ENCODE data around the gene ABCA12. TPM values are rescaled to one million over a fixed set of nuclear protein-coding genes. Genes with fewer than 3 reads are reported as not detected.

The ABCA12 gene
- polyA plus RNA-seq, 2 of the 4 experiments (the other 2 are of a cell fraction), result 0.32 to 1.1 TPM

DNA sequence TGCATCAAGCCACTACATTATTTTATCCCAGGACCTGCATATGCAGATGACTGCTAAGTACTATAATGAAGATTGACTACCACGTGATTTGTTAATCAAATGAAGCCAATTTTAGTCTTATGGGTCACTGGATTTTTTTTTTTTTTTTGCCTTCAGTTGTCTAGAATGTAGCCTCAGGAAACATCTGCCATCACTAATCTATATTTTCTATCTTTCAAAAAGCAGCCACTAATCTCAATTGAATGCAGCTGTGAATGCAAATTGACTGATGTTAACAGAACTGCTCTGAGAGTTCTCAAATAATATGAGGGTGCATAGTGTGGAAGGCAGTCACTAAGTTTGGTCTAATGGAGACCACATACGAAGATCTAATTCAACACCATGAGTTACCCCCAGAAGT is 106.3 kb downstream of the ABCA12 start (continued):
- TF ChIP-seq, protein P1, sequence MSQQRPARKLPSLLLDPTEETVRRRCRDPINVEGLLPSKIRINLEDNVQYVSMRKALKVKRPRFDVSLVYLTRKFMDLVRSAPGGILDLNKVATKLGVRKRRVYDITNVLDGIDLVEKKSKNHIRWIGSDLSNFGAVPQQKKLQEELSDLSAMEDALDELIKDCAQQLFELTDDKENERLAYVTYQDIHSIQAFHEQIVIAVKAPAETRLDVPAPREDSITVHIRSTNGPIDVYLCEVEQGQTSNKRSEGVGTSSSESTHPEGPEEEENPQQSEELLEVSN (IDR thresholded peaks at IDR 0.05; ENCODE audit: borderline replicate concordance, low read depth), result no peak
- TF ChIP-seq, protein P2, sequence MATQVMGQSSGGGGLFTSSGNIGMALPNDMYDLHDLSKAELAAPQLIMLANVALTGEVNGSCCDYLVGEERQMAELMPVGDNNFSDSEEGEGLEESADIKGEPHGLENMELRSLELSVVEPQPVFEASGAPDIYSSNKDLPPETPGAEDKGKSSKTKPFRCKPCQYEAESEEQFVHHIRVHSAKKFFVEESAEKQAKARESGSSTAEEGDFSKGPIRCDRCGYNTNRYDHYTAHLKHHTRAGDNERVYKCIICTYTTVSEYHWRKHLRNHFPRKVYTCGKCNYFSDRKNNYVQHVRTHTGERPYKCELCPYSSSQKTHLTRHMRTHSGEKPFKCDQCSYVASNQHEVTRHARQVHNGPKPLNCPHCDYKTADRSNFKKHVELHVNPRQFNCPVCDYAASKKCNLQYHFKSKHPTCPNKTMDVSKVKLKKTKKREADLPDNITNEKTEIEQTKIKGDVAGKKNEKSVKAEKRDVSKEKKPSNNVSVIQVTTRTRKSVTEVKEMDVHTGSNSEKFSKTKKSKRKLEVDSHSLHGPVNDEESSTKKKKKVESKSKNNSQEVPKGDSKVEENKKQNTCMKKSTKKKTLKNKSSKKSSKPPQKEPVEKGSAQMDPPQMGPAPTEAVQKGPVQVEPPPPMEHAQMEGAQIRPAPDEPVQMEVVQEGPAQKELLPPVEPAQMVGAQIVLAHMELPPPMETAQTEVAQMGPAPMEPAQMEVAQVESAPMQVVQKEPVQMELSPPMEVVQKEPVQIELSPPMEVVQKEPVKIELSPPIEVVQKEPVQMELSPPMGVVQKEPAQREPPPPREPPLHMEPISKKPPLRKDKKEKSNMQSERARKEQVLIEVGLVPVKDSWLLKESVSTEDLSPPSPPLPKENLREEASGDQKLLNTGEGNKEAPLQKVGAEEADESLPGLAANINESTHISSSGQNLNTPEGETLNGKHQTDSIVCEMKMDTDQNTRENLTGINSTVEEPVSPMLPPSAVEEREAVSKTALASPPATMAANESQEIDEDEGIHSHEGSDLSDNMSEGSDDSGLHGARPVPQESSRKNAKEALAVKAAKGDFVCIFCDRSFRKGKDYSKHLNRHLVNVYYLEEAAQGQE (IDR thresholded peaks at IDR 0.05), result no peak
- TF ChIP-seq JUN (IDR thresholded peaks at IDR 0.05) (no peak), RAD21 (conservative IDR thresholded peaks at IDR 0.05 in 1 of 2, IDR thresholded peaks at IDR 0.05 in 1 of 2) (no peak), ZNF302 (CRISPR knock-in tag; IDR thresholded peaks at IDR 0.05) (no peak)

GRCh38 chr2:215031321-215031720 is 107.1 kb downstream of the ABCA12 start:
- WGBS (ENCODE audit: missing lambda C conversion rate), result 62% methylated on average over 2 of the region's 2 CpGs
- POLR2A ChIA-PET, result no interaction called here
- CTCF ChIA-PET, result no interaction called here
- Histone ChIP-seq H3K4me3 (no peak overlapping the region), H3K9me3 (no peaks in the 10 kb centered on the region), H3K4me2 (no peak overlapping the region), H3K27ac (no peak overlapping the region), H3K4me1 (no peaks in the 10 kb centered on the region)
- peak in 1 of 2 experiments; percentile 1 for DNase-seq (ENCODE audit: low read depth in 1 of 2, low spot score in 1 of 2)
- no peak for TF ChIP-seq POLR2AphosphoS2 (conservative IDR thresholded peaks at IDR 0.05; ENCODE audit: low read length)
- TF ChIP-seq, protein P1 (IDR thresholded peaks at IDR 0.05; ENCODE audit: borderline replicate concordance, low read depth), result no peak
- no peak for TF ChIP-seq HDAC2 (IDR thresholded peaks at IDR 0.05)
- TF ChIP-seq HOXB13 (CRISPR knock-in tag; IDR thresholded peaks at IDR 0.05; ENCODE audit: low read depth), result no peak
- TF ChIP-seq EHMT2 (IDR thresholded peaks at IDR 0.05; ENCODE audit: low read depth), result no peak
- TF ChIP-seq, protein P3, sequence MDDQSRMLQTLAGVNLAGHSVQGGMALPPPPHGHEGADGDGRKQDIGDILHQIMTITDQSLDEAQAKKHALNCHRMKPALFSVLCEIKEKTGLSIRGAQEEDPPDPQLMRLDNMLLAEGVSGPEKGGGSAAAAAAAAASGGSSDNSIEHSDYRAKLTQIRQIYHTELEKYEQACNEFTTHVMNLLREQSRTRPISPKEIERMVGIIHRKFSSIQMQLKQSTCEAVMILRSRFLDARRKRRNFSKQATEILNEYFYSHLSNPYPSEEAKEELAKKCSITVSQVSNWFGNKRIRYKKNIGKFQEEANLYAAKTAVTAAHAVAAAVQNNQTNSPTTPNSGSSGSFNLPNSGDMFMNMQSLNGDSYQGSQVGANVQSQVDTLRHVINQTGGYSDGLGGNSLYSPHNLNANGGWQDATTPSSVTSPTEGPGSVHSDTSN (IDR thresholded peaks at IDR 0.05), result no peak
- no peak for TF ChIP-seq ZSCAN20 (CRISPR knock-in tag; IDR thresholded peaks at IDR 0.05)
- TF ChIP-seq, protein P4, sequence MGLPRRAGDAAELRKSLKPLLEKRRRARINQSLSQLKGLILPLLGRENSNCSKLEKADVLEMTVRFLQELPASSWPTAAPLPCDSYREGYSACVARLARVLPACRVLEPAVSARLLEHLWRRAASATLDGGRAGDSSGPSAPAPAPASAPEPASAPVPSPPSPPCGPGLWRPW (IDR thresholded peaks at IDR 0.05), result no peak
- no peak for TF ChIP-seq FOXS1 (CRISPR knock-in tag; IDR thresholded peaks at IDR 0.05)
- no peak for TF ChIP-seq MAFK (IDR thresholded peaks at IDR 0.05; ENCODE audit: partially characterized antibody)
- TF ChIP-seq BHLHE40 (IDR thresholded peaks at IDR 0.05; ENCODE audit: low read depth, low read length), result no peak
- ATAC-seq, result no peak
- no peak for FAIRE-seq

GRCh38 chr2:215029936-215030335 is 108.5 kb downstream of the ABCA12 start:
- WGBS (ENCODE audit: missing lambda C conversion rate), result 83% methylated on average over 5 of the region's 5 CpGs
- H3K4me3 ChIP-seq, result no peak overlapping the region
- no peak for DNase-seq (ENCODE audit: low read depth in 1 of 2, low spot score in 1 of 2)
- no peak overlapping the region for H3K4me2 ChIP-seq
- no peak overlapping the region for H3K27ac ChIP-seq
- CTCF ChIA-PET, result interaction anchor here (0.6 kb wide), 1 partner anchor 482 kb away, joined by 3 read pairs; no protein-coding TSS in a partner anchor
- no peak for FAIRE-seq
- no peaks in the 10 kb centered on the region for H3K4me1 ChIP-seq
- no peak for ATAC-seq
- H3K9me3 ChIP-seq, result no peaks in the 10 kb centered on the region
- TF ChIP-seq CHD4 (IDR thresholded peaks at IDR 0.05; ENCODE audit: borderline replicate concordance) (no peak), HOXA7 (CRISPR knock-in tag; IDR thresholded peaks at IDR 0.05) (no peak), ZNF302 (CRISPR knock-in tag; IDR thresholded peaks at IDR 0.05) (no peak), TFCP2L1 (CRISPR knock-in tag; IDR thresholded peaks at IDR 0.05) (no peak), HOXB5 (CRISPR knock-in tag; IDR thresholded peaks at IDR 0.05) (no peak), JUNB (IDR thresholded peaks at IDR 0.05) (no peak), MAZ (IDR thresholded peaks at IDR 0.05; ENCODE audit: borderline replicate concordance, low read depth, low read length) (no peak), EP300 (IDR thresholded peaks at IDR 0.05) (no peak), POLR2A (IDR thresholded peaks at IDR 0.05; ENCODE audit: low read length) (no peak)
- TF ChIP-seq, protein P5, sequence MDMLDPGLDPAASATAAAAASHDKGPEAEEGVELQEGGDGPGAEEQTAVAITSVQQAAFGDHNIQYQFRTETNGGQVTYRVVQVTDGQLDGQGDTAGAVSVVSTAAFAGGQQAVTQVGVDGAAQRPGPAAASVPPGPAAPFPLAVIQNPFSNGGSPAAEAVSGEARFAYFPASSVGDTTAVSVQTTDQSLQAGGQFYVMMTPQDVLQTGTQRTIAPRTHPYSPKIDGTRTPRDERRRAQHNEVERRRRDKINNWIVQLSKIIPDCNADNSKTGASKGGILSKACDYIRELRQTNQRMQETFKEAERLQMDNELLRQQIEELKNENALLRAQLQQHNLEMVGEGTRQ (IDR thresholded peaks at IDR 0.05), result no peak
- POLR2A ChIA-PET, result no interaction called here
